NCI-H2081 (cell line): ENCODE measurements around the gene IQGAP3.

Experiments used
- DNase-seq, 2 experiments: peaks; one replicate each; lab custom pipeline; 2025; lab: John Stamatoyannopoulos, UW

IQGAP3 gene

GRCh38 chr1:156480411-156481192 lies 91.8 kb downstream of the IQGAP3 start:
- no peak for DNase-seq

DNA sequence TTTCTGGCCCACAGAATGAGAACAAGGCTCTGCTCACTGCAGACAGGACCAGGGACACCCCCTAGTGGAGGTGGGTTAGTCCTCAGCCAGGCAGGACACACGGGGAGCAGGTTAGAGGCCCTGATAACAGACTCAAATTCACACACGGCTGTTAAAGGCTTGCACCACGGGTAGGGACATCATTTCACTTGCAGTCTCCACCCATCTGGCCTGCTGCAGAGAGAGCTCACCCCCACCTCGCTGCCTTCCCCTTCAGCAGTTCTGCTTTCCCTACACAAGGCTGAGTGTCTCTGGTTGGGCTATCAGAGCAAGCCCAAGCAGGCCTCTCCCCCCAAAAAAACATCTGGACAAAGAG lies 92.4 kb downstream of the IQGAP3 start:
- DNase-seq: no peak

- DNase-seq: no peak
These were observed 93.0 kb downstream of the IQGAP3 start for GRCh38 chr1:156479093-156480015.

- no peak for DNase-seq
These were observed 94.1 kb downstream of the IQGAP3 start for GRCh38 chr1:156478250-156478627.

DNA sequence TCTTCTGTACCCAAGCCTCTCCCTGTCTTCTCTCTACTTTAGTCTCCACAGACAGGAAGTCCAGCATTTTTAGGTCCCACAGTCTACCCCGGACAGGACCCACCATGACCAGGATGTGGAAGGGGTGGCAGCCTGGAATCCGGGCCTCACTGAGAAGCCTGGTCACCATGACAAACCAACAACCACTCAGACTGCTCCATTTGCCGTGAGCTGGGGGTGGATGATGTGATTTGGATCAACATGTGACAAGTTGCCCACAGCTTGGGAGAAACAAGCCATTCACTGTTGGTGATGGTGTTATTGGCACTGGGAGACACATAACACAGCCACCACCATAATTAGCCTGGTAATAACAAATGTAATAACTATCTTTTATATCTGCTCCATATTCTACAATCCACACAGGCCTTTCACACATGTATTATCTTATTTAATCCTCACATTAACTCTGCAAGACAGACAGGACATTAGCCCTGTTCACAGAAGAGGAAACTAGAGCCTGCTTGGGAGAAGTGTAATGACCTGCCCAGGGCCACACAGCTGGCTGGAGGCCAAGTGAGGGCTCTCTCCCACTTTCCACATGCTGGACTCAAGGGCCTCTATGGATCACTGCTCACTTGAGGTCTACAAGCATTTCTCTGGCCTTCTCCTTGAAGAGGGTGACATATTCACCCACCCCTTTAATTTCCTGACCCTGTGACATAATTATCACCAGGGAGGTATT lies 94.7 kb downstream of the IQGAP3 start:
- no peak for DNase-seq

DNA sequence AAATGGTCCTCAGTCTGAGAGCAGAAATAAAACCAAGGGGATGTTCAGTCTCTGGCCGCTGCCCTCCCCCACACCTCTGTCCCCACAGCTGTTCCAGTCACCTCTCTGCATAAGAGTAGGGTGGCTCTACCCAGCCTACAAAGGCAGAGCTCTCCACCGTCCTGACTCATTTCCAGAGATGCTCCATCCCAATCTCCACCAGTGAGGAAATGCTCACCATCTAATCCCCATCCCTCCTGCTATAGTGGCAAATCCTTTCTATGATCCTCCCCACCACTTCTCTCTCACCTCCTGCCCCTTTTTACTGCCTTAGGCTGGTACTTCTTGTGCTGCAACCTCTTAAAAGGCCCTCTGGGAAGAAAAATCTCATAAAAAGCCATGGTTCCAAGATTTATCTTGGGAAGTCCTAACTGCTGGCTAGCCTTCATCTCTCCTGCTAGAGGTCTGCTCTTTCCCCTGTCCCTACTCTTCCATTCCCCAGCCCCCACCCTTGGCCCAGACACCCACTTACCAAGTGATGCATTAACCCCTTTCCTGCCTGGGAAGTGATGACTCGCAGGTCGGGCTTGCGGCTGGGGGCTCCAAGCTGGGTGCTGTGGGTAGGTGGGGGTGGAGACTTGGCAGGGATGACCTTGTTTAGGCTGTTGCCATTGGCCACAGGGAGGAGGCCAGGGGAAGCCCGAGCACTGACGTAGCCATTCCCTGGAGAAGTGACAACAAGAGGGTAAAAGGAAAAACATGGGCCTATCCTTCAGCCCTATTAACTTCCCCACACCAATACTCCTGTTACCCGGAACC lies 95.7 kb downstream of the IQGAP3 start:
- DNase-seq: no peak

GRCh38 chr1:156475568-156476500 lies 96.5 kb downstream of the IQGAP3 start:
- DNase-seq: no peak
